ENCODE data around the gene RCBTB1.
"Not testable (repeated sequence)": the region's sequence is repeated elsewhere in the genome, so short reads cannot be mapped to it uniquely, and the experiment has no call there.

RCBTB1 gene

GRCh38 chr13:49602615-49603014 is 17.3 kb upstream of the RCBTB1 start:
- not testable (repeated sequence) for DNase-seq

- no peak for DNase-seq
These were observed 16.6 kb upstream of the RCBTB1 start for GRCh38 chr13:49602005-49602404.

- DNase-seq: no peak
These were observed 11.8 kb upstream of the RCBTB1 start for GRCh38 chr13:49597043-49597641.

GRCh38 chr13:49596221-49596620 is 10.9 kb upstream of the RCBTB1 start:
- no peak for DNase-seq

GRCh38 chr13:49594576-49594975 is 9.2 kb upstream of the RCBTB1 start:
- no peak for DNase-seq

GRCh38 chr13:49593876-49594275 is 8.5 kb upstream of the RCBTB1 start:
- not testable (repeated sequence) for DNase-seq

GRCh38 chr13:49590714-49591113 is 5.4 kb upstream of the RCBTB1 start:
- DNase-seq: not testable (repeated sequence)

- DNase-seq: no peak
These were observed 2.0 kb upstream of the RCBTB1 start for GRCh38 chr13:49587311-49587847.

GRCh38 chr13:49586717-49587116 is 1.4 kb upstream of the RCBTB1 start:
- no peak for DNase-seq

GRCh38 chr13:49584771-49585182 is 581 bp downstream of the RCBTB1 start:
- no peak for DNase-seq

- DNase-seq: no peak
These were observed 4.2 kb downstream of the RCBTB1 start for GRCh38 chr13:49580980-49581680.

- DNase-seq: no peak
These were observed 5.9 kb downstream of the RCBTB1 start for GRCh38 chr13:49579501-49579900.

- DNase-seq: no peak
These were observed 13.8 kb downstream of the RCBTB1 start for GRCh38 chr13:49571299-49572240.

- DNase-seq: no peak
These were observed 15.2 kb downstream of the RCBTB1 start for GRCh38 chr13:49569993-49570689.

- DNase-seq: no peak
These were observed 17.9 kb downstream of the RCBTB1 start for GRCh38 chr13:49567491-49567890.

GRCh38 chr13:49566461-49566860 is 18.9 kb downstream of the RCBTB1 start:
- DNase-seq: no peak

- not testable (repeated sequence) for DNase-seq
These were observed 19.9 kb downstream of the RCBTB1 start for GRCh38 chr13:49565461-49565860.

- no peak for DNase-seq
These were observed 21.8 kb downstream of the RCBTB1 start for GRCh38 chr13:49563516-49563915.

- no peak for DNase-seq
These were observed 24.3 kb downstream of the RCBTB1 start for GRCh38 chr13:49561062-49561410.

GRCh38 chr13:49560270-49561061 is 24.9 kb downstream of the RCBTB1 start:
- DNase-seq: no peak

- DNase-seq: no peak
These were observed 26.4 kb downstream of the RCBTB1 start for GRCh38 chr13:49559006-49559405.

GRCh38 chr13:49554387-49554786 is 31.0 kb downstream of the RCBTB1 start:
- no peak for DNase-seq
